GM18867 (cell line): ENCODE measurements around the gene SRA1.

Experiments
- ATAC-seq: cut with Tn5 transposase; IDR thresholded peaks from one replicate; pipeline ENCODE4 v1.9.1; 2021; ENCODE audit warnings: mild to moderate bottlenecking, moderate library complexity; ENCODE audit not compliant: unreplicated experiment

Gene SRA1

DNA sequence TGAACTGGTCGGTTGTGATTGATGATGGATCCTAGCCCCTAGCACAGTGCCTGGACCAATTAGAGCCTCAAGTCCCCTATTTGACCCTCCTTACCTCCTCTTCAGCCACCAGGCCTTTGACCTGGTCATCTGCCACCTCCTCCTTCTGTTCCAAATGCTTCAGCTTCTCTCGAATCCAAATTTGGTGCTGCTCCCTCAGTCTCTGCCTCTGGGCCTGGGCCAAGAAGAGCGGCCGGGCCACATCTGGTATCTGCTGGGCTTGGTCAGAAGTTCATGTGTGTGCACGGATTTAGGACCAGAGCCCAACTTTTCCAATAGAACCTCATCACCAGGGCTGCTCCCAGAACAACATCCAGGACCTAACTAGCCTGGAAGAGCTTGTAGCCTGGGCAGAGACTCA, 13.8 kb upstream of the SRA1 start:
- no peak for ATAC-seq

- ATAC-seq = no peak
Measured at GRCh38 chr5:140570488-140570887, 13.2 kb upstream of the SRA1 start.

- no peak for ATAC-seq
Measured at GRCh38 chr5:140570058-140570457, 12.8 kb upstream of the SRA1 start.

- no peak for ATAC-seq
Measured at GRCh38 chr5:140569197-140569596, 11.9 kb upstream of the SRA1 start.

DNA sequence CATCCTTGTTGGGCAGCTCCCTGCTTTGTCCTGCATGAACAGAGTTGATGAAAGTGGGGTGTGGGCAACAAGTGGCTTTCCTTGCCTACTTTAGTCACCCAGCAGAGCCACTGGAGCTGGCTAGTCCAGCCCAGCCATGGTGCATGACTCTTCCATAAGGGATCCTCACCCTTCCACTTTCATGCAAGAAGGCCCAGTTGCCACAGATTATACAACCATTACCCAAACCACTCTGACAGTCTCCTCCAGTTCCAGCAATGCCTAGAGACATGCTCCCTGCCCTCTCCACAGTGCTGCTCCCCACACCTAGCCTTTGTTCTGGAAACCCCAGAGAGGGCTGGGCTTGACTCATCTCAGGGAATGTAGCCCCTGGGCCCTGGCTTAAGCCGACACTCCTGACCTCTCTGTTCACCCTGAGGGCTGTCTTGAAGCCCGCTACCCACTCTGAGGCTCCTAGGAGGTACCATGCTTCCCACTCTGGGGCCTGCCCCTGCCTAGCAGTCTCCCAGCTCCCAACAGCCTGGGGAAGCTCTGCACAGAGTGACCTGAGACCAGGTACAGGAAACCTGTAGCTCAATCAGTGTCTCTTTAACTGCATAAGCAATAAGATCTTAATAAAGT, 11.3 kb upstream of the SRA1 start:
- no peak for ATAC-seq

GRCh38 chr5:140567871-140568270, 10.6 kb upstream of the SRA1 start:
- ATAC-seq = no peak

DNA sequence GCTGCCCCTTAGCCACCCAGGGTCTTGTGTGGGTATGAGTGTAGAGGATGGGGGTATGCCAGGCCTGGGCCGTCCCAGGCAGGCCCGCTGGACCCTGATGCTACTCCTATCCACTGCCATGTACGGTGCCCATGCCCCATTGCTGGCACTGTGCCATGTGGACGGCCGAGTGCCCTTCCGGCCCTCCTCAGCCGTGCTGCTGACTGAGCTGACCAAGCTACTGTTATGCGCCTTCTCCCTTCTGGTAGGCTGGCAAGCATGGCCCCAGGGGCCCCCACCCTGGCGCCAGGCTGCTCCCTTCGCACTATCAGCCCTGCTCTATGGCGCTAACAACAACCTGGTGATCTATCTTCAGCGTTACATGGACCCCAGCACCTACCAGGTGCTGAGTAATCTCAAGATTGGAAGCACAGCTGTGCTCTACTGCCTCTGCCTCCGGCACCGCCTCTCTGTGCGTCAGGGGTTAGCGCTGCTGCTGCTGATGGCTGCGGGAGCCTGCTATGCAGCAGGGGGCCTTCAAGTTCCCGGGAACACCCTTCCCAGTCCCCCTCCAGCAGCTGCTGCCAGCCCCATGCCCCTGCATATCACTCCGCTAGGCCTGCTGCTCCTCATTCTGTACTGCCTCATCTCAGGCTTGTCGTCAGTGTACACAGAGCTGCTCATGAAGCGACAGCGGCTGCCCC, 10.0 kb upstream of the SRA1 start:
- ATAC-seq = no peak

- ATAC-seq = no peak
Measured at GRCh38 chr5:140566665-140567064, 9.4 kb upstream of the SRA1 start.

GRCh38 chr5:140565780-140566095, 8.5 kb upstream of the SRA1 start:
- ATAC-seq = no peak

DNA sequence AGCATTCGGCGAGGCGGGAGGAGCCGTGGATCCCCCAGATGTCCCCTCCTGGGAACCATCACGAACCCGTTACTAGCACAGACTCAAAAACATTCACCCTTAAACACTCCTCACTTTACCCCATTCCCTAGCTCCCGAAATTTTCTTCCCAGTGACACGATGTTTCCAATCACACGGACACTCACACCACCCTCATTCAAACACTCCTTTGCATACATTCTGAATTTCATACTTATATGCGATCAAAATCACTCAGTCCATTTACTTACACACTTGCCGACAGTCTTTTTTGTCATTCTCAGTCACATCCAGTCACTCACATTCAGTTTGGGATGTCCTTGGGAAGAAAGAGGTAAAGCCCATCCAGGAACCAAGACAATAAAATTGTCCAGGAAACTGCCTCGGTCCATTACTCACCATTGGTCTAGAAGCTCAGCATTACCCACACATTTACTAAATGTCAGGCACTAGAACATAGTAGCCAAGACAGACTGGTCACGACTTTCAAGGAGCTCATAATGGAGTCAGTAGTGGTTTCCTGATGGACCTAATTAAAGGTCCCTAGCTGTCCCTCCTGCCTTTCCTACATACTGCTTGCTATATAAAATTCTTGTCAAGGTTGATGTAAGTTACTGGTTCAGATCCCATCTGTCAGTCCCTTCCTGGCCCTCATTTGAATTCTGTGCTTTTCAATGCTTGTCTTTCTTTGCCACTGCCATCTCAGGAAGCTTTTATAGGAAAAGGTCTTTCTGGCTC, 7.9 kb upstream of the SRA1 start:
- no peak for ATAC-seq

- peak; percentile 85 for ATAC-seq
Measured at GRCh38 chr5:140564196-140565023, 7.1 kb upstream of the SRA1 start, which contains the start of the genes APBB3 and SLC35A4. Gene APBB3 (minus strand): TSS chr5:140564598. CDS start chr5:140564245, 353 bp downstream. Gene SLC35A4 (plus strand): TSS chr5:140564828. CDS start chr5:140567170, 2,342 bp downstream.

DNA sequence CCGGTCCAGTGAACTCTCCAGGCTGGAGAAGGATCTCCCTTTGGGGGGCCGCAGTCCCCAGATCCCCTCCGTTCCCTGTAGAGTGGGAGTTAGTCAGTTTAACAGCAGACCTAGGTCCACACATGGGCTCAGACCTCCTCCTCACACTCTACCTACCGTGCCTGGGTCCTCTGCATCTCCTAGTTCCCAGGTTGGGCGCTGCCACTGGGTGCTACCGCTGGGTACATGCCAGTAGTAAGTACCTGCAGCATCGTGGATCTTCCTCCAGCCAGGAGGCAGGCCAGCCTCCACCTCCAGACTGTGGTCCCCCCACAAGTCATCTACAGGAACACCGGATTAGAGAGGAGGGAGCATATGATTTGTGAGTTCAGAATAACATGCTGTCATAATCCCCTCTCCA, 6.3 kb upstream of the SRA1 start:
- ATAC-seq = no peak

DNA sequence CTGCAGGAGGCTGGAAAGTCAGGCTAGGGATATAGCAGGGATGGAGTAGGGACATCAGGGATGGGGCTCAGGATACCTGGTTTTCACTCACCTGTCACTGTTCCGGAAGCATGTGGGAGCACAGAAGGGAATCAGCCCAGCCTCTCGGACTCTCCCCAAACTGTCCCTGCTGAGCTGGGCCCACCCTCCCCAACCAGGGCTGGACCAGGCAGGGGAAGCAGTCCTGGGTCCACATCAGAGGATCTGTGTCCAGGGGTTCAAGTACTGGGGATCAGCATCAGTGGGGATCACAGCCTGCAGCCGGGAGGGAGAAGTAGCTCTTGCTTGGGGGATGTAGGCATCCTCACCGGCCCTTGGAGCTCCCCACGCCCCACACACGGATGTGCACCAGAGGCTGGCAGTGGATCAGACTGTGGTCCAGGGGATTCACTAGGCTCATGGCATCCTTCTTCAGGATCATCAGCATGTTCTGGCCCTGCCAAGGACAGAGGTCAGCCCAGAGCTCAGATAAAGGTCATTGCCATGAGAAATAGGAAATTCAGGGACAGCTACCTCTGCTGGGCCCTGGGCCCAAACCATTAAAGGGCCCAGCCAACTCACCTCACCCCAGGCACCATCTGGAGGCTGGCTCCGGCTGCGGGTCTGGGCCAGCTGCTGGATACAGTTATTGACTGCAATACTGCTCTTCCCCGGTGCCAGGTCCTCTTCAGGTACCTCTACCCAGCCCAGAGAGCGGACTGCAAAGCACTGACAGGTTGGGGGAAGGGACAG, 4.7 kb upstream of the SRA1 start:
- ATAC-seq = no peak

DNA sequence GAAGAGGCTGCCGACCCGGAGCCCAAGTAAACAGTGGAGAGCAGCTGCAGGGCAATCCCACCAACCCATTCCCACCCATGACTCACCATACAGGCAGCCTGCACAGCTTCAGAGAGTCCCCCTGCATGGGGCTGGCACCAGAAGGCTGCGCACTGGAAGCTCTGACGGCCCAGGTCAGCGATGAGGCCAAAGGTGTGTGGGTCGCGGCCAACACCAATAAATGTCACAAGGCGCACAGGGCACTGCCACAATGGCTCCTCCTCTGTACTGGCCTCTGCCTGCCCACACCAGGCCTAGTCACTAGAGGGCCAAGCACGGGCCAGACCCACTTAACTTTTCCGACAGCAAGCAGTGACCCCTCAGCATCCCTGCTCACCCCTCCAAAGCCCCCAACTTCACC, 3.0 kb upstream of the SRA1 start:
- ATAC-seq = no peak

- no peak for ATAC-seq
Measured at GRCh38 chr5:140558542-140558941, 1.3 kb upstream of the SRA1 start.

- ATAC-seq = no peak
Measured at GRCh38 chr5:140557965-140558364, 692 bp upstream of the SRA1 start.

DNA sequence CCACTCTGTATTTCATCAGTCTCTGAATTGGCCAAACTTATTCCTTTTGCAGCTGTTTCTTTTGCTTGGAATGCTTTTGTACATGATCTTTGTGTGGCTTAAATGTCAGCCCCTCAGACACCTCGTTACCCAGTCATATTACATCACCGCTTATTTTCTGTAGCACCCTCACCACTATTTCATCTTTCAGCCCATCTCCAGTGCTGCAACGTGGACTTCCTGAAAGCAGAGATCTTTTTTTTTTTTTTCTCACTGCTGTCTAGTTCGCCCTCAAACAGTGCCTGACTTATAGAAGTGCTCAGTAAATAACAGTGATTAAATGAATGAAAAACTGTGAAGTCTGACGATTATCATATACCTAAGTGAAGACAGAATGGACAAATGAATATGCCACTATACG, 835 bp downstream of the SRA1 start:
- no peak for ATAC-seq

GRCh38 chr5:140555747-140556312, 1.4 kb downstream of the SRA1 start:
- ATAC-seq = no peak

- no peak for ATAC-seq
Measured at GRCh38 chr5:140554454-140554853, 2.8 kb downstream of the SRA1 start.

DNA sequence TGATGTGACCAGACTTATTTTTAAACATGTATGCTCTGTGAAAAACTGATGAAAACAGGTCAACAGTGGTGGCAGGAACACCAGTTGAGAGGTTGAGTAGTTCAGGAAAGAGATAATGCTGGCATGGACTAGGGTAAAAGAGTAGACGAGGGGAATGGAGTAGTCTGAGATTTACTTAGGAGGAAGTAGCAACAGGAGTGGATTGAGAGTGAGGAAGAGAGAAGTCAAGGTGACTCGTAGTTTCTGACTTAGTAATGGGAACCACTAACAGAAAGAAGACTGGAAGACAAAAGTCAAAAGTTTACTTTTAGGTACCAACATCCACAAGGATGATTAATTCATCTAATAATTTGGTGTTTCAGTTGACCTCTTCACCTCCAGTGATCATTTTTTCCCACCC, 3.6 kb downstream of the SRA1 start:
- ATAC-seq = no peak
